DMS114 treated with DMSO at 0.1 percent for 48 hours (cell line): Measurements from ENCODE around the gene SLC52A1.

Experiments
- DNase-seq: peaks from one replicate; lab custom pipeline; 2025; ENCODE audit not compliant: unreplicated experiment; lab: John Stamatoyannopoulos, UW

SLC52A1 gene

GRCh38 chr17:4994081-4994595 lies 41.1 kb downstream of the SLC52A1 start:
- no peak for DNase-seq

GRCh38 chr17:4987767-4988567 lies 47.3 kb downstream of the SLC52A1 start:
- DNase-seq: no peak

GRCh38 chr17:4986951-4987766 lies 48.1 kb downstream of the SLC52A1 start, which contains the start of gene CAMTA2:
Gene CAMTA2 (minus strand): TSS chr17:4987675. CDS start chr17:4986222, 1,453 bp downstream.
- DNase-seq: peak; percentile 61

GRCh38 chr17:4986403-4986802 lies 48.8 kb downstream of the SLC52A1 start:
- no peak for DNase-seq
